NCI-H345 (cell line): ENCODE measurements around the gene CASR.
A peak's percentile ranks its signal among the peaks of the same experiment; 100 is the strongest.
"Not testable (repeated sequence)": the region's sequence is repeated elsewhere in the genome, so short reads cannot be mapped to it uniquely, and the experiment has no call there.

ENCODE experiments used
- DNase-seq: peaks from one replicate; lab custom pipeline; 2025; lab: John Stamatoyannopoulos, UW

CASR gene, protein sequence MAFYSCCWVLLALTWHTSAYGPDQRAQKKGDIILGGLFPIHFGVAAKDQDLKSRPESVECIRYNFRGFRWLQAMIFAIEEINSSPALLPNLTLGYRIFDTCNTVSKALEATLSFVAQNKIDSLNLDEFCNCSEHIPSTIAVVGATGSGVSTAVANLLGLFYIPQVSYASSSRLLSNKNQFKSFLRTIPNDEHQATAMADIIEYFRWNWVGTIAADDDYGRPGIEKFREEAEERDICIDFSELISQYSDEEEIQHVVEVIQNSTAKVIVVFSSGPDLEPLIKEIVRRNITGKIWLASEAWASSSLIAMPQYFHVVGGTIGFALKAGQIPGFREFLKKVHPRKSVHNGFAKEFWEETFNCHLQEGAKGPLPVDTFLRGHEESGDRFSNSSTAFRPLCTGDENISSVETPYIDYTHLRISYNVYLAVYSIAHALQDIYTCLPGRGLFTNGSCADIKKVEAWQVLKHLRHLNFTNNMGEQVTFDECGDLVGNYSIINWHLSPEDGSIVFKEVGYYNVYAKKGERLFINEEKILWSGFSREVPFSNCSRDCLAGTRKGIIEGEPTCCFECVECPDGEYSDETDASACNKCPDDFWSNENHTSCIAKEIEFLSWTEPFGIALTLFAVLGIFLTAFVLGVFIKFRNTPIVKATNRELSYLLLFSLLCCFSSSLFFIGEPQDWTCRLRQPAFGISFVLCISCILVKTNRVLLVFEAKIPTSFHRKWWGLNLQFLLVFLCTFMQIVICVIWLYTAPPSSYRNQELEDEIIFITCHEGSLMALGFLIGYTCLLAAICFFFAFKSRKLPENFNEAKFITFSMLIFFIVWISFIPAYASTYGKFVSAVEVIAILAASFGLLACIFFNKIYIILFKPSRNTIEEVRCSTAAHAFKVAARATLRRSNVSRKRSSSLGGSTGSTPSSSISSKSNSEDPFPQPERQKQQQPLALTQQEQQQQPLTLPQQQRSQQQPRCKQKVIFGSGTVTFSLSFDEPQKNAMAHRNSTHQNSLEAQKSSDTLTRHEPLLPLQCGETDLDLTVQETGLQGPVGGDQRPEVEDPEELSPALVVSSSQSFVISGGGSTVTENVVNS

DNA sequence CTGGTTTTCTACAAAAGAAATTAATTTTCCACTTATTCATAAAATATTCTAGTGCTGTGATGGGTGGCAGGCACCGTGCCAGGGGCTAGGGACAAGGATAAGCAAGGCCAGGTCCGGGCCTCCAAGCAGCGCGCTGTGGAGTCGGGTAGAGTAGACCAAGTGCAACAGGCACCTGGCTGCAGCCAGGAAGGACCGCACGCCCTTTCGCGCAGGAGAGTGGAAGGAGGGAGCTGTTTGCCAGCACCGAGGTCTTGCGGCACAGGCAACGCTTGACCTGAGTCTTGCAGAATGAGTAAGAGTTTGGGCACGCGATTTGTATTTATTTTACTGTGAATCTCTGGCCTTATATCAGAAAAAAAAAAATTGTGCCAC, at the start of gene CASR:
CASR (plus strand) TSS at position 148 of the 372 bp plus-strand sequence. CDS start 70,522 bp downstream, outside the sequence.
- DNase-seq = peak; percentile 30

DNA sequence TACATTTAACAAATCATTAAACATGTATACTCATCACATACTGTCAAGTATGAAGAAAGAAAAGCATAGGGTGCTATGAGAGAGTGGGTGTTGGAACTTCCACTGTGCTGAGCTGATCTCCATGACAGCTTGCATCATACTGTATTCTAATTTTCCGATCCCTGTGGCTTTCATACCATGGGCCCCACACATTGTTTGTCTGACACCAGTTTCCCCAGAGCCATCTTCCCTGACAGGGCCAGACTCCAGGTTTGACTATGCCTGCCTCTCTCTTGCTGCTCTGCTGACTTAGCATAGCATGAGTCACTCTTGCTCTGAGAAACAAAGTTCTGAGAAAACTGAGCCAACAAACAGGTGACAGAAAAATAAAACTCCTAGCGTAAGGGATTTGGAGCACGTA, 37.0 kb upstream of the CASR start:
- DNase-seq = peak; percentile 40

DNA sequence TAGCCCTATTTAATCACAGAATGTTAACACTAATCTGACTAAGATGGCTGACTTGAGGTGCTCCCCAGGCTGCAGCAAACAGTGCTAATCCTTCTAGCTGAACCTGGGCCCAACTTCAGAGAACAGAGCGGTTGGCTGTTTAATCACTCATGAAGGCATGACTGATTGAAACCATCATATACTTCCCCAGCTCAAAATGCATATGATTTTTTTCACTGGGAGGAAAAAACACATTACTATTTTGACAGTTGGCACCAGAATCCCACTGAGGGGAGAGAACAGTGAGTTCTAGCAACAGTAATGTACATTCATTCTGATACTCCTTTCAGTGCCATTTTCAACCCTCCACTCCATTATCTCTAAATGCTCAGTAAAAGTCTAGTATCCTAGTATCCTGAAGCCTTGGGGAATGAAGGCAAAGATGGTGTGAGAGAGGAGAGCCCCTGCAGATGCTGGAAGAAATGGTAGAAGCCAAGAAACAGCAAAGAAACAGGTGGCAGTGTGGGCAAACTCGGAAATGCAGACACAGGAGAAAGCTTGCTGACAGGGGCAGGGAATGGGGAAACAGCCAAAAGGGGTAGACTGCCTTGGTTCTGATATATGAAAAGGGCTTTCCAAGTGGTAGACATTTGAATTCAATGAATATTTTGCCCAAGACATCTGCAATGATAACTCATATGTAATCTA, 34.4 kb upstream of the CASR start:
- no peak for DNase-seq

DNA sequence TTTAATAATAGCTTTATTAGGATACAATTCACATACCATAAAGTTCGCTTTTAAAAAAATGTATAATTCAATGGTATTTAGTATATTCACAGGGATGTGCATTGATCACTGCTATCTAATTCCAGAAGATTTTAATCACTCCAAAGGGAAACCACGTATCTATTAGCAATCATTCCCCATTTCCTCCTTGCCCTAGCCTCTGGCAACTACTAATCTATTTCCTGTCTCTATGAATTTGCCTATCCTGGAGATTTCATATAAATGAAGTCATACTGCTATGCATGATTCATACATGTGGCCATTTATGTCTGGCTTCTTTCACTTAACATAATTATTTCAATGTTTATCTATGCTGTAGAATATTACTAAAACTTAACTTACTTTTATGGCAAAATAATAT, 32.0 kb upstream of the CASR start:
- DNase-seq = no peak

DNA sequence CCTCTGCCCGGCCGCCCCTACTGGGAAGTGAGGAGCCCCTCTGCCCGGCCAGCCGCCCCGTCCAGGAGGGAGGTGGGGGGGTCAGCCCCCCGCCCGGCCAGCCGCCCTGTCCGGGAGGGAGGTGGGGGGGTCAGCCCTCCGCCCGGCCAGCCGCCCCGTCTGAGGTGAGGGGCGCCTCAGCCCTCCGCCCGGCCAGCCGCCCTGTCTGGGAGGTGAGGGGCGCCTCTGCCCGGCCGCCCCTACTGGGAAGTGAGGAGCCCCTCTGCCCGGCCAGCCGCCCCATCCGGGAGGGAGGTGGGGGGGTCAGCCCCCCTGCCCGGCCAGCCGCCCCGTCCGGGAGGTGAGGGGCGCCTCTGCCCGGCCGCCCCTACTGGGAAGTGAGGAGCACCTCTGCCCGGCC, 18.5 kb upstream of the CASR start:
- not testable (repeated sequence) for DNase-seq

DNA sequence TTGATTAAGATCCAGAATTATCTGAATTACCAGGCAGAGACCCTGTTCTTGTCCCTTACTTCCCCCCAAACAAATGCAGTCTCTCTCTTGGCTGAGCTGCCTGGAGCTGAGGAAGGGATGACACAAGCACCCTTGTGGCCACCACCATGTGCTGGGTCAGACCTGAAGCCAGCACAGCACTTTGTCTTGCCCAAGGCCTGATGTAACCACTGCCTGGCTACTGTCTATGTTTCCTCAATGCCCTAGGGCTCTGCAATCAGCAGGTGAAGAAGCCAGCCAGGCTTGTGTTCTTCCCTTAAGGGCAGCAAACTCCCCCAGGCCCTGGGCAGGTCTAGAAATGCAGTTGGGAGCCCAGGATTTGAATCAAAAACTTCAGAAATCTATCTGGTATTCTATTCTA, 15.8 kb upstream of the CASR start:
- DNase-seq = no peak

DNA sequence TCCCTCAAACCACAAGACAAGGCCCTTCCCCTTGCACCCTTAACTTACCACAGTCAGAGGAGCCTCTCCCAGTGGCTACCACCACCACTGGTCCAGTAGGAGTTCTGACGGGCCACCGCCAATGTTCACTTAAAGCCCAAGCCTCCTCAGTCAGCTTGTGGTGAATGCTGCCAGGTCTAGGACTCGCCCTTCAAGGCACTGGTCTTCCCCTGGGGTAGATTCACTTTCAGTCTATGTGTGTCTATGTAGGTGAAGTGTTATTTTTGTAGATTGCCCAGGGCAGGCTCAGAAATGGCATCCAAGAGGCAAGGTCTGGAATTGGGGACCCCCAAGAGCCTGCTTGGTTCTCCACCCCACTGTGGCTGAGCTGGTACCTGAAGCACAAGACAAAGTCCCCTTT, 15.4 kb upstream of the CASR start:
- DNase-seq = no peak

DNA sequence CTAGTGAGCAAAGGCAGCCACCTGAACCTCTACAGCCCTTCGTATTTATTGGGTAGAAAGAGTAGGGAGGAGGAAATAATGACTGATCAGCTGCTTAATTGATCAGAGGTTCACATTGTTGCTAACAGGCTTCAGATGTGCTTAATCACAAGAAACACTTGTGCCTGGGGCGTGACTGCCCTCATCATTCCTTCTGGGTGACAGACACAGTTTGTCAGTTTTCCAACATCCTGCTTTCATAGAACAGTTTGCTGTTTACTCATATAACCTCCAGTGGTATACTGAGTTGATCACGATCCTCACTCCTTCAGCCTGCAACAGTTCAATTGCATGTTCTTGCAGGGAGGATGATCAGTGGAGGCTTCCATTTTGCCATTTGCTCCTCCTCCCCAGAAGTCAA, 13.6 kb upstream of the CASR start:
- no peak for DNase-seq

DNA sequence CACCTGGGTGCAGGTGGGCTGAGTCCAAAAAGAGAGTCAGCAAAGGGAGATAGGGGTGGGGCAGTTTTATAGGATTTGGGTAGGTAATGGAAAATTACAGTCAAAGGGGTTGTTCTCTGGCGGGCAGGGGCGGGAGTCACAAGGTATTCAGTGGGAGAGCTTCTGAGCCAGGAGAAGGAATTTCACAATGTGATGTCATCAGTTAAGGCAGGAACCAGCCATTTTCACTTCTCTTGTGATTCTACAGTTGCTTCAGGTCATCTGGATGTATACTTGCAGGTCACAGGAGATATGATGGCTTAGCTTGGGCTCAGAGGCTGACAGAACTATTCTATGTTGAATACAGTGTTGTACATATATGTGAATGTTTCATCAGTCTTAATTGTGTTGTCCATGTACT, 12.1 kb upstream of the CASR start:
- DNase-seq = not testable (repeated sequence)

DNA sequence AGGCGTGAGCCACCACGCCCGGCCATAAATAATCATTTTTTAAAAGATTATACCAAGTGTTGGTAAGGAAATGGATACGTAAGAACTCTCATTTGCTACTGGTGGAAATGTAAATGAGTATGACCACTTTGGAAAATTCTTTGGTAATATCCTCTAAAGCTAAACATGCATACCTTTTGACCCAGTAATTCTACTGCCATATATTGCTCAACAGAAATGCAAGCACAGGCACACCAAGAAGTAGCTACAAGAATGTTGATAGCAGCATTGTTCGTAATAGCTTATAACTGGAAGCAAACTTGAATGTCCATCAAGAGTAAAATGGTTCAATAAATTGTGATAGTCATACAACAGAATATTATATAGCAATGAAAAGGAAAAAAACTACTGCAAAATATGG, 4.8 kb upstream of the CASR start:
- no peak for DNase-seq

DNA sequence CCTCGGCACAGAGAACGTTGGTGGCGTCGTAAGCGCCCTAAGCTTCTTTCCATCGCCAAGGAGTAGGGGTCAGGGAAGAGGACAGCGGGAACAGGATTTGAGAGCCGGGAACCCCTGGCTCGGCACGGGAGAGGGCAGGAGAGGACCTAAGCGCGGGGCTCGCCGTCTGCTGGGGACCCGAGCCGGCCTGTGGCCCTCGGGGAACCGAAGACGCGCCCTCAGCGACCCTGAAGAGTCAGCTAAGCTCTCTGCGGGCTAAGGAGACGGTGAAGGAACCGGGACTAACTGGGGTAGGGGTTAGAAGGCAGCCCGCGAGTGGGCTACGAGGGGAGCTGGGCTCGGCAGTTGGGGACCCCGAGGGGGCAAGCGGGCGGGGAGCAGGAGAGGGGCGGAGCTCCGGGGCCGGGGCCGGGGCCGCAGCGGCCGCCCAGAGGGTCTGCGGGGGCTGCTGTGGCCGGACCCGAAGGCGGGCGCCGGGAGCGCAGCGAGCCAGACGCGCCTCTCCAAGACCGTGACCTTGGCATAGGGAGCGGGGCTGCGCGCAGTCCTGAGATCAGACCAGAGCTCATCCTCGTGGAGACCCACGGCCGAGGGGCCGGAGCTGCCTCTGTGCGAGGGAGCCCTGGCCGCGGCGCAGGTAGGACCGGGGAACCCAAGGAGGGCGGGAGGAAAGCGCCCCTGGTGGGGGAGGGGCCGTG, 574 bp downstream of the CASR start:
- DNase-seq = no peak

DNA sequence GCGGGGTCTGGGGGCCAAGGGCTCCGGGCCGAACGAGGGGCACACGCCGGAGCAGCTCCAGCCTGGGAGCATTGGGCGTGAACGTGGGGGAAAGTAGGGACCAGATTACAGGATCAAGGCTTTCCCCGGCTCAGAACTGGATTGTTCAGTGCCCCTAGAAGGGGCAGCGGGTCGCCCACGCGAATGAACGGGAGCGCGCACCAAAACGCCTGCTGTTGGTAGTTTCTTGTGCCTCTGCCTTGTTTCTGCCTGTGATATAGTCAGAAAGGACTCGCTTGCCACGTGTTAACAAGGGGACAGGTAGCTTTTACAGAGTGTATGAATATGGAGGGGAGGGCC, 1.1 kb downstream of the CASR start:
- no peak for DNase-seq

DNA sequence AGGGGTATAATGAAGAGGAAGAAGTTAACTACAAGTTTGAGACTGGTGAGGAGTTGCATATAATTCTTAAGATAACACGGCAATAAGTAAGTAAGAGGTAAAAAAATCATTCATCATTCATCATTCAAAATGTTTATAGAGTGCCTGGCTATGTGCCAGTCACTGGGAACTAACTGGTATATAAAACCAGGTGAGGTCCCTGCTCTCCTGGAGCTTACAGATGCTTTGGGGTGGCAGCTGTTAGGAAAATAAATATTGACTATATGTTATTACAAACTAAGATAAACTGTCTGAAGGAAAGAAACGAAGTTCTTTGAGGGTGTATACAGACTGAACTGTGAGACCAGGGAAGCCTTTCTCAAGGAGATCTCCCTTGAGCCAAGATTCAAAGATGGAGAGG, 2.9 kb downstream of the CASR start:
- peak; percentile 48 for DNase-seq

DNA sequence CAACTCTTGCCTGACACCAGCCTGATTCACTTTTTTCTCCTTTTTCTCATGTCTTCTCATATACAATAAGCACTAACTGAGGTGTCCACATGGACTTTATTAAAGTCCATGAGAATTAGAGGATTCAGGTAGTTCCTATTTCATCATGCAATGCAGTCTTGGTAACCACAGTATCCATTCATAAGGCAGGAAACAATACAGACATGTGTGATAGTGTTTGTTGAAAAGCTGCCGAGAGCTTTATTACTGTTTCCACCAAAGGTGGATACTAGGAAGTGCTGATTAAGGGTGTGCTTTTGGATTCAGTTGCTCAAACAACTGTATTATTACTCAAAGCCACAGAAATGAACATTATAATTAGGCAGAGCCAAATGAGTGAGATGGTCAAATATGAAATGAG, 5.3 kb downstream of the CASR start:
- no peak for DNase-seq

DNA sequence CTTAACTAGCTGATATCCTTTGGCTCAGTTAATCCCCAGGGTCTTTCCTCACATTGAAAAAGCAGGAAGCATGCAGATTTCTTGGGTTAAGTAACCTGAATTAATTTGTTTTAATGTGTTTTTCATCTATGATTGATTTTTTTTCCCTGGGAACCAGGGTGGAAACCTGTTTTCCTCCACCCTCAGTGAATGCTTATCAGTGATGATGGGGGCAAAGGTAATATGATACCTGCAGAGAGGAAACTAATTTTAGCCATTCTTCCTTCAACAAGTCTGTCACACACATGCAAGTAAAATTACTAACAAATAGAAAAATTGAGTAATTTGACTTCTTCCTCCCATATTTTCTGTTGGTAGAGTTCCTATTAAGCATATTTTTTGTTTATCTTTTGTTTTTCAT, 5.9 kb downstream of the CASR start:
- DNase-seq = no peak

DNA sequence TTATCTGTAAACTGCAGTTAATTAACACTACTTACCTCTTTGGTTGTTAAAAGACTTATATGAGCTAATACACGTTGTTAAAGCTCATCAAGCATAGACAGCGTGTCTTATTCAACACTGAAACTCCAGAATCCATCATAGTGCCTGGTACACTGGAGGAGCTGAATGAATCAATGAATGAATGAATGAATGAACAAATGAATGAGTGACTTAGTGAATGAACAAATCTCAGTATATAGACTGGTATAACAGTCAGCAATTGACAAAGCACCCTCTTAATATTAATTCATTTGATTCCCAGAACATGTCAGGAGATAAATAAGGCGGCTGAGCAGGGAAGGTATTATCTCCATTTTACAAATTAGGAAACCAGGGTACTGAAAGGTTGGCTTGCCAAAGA, 7.1 kb downstream of the CASR start:
- no peak for DNase-seq

DNA sequence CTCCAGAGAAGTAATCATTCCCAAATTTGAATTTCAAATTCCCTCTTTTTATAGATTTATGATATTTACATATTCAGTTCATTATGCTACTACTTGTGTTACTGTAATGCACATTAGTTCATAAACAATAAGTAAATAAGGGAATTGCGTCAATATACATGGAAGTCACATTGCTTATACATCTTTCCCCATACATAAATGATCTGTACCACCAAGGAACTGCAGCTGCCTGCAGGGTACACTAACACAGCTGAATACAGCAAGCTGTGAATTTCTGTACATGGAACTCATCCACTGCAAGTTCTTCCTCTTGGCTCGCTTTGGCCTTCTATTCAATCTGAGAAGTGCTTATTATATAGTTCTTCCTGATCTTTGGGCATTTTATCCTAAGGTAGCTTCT, 15.5 kb downstream of the CASR start:
- DNase-seq = no peak

DNA sequence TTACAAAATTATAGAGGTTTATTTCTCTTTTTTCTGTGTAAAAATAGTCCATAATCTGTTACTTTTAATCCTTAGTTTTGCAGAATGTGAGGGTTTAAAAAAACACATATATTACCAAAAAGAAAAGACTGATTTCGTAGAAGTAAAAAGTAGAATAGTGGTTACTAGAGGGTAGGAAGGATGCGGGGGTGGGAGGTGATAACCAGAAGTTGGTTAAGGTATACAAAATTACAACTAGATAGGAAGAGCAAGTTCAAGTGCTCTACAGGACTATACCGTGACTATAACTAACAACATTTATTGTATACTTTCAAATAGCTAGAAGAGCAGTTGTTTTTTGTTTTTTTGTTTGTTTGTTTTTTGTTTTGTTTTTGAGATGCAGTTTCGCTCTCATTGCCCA, 16.1 kb downstream of the CASR start:
- no peak for DNase-seq

DNA sequence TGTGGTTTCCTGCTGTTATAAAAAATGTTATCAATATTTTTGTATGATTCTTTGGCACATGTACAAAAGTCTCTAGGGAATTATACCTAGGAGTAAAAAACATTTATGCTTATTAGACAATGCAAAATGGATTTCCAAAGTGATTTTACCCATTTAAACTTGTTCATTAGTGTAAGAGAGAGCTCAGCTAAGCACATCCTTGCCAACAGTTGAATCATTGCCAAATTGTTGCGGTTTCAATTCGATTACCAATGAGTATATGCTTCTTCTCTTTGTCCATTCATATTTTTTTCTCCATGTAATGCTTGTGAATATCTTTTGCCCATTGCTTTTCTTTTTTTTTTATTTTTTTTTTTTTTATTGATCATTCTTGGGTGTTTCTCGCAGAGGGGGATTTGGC, 17.2 kb downstream of the CASR start:
- DNase-seq = peak; percentile 72

DNA sequence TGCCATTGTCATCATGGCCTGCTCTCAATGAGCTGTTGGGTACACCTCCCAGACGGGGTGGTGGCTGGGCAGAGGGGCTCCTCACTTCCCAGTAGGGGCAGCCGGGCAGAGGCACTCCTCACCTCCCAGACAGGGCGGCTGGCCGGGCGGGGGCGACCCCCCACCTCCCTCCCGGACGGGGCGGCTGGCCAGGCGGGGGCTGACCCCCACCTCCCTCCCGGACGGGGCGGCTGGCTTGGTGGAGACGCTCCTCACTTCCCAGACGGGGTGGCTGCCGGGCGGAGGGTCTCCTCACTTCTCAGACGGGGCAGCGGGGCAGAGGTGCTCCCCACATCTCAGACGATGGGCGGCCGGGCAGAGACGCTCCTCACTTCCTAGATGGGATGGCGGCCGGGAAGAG, 18.0 kb downstream of the CASR start:
- not testable (repeated sequence) for DNase-seq

DNA sequence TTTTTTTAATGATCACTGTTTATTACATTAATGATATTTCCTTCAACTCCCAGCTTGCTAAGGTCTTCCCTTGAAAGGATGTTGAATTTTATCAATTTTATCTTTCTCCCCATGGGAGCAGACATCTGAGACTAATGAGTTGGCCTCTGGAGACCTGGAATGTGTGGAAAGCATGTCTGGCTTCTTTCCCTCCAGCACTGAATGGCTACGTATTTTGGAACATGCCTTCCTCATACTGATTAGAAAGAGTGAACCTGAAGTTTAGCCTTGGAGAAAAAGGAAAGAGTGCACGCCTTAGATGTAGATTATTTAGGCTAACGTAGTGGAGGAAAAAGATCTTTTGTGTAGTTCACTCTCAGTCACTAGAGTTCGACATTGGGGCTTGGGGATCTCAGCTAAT, 25.1 kb downstream of the CASR start:
- DNase-seq = no peak

DNA sequence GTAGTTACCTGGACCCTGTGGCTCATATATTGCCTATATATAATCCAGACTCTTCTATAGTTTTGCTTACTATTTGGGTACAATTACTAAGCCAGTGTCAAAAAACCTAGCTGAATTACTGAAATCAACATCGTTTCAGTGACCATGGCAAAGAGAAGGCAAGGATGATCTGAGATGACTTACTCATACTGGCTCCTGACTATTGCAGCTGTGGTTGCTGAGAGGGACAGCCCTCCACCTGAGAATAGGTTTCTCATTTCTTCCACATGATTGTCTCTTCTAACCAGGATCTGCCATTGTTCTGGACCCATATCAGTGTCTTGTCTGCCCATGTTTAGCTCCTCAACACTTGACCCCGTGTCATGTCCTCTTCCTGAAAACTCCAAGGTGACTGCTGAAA, 30.2 kb downstream of the CASR start:
- no peak for DNase-seq
